Fibroblast of mammary gland (primary cell): ENCODE results near the gene DNASE1L1.

Experiments used
- DNase-seq: peaks from one replicate; pipeline ENCODE4 v3.0.0-alpha.2; 2010; ENCODE audit warnings: low read depth
- H3K4me3 ChIP-seq: 2 replicates; pipeline ENCODE4 v1.5.1; 2011; ENCODE audit warnings: low read depth, mild to moderate bottlenecking, low read length, moderate library complexity; ENCODE audit not compliant: control insufficient read depth
- CTCF ChIP-seq: conservative IDR thresholded peaks from 2 replicates; pipeline ENCODE4 v1.5.1; 2011; ENCODE audit warnings: low read depth, low read length, inconsistent platforms; ENCODE audit not compliant: control insufficient read depth, insufficient read depth

DNASE1L1 gene

GRCh38 chrX:154353172-154353843, 55.7 kb downstream of the DNASE1L1 start:
- TF ChIP-seq CTCF = no peak
- no peak for DNase-seq
- no peak overlapping the region for H3K4me3 ChIP-seq

GRCh38 chrX:154352466-154352865, 56.6 kb downstream of the DNASE1L1 start:
- no peak overlapping the region for H3K4me3 ChIP-seq
- DNase-seq = no peak
- no peak for TF ChIP-seq CTCF

- no peak for TF ChIP-seq CTCF
- no peak for DNase-seq
- no peak overlapping the region for H3K4me3 ChIP-seq
Measured at GRCh38 chrX:154352012-154352401, 57.0 kb downstream of the DNASE1L1 start.
